HL-60 (cell line): ENCODE measurements around the gene NOS1.

Experiments
- POLR2AphosphoS5 ChIP-seq: IDR thresholded peaks from 2 replicates; pipeline ENCODE4 v1.6.1; 2012; ENCODE audit warnings: low read depth
- SPI1 ChIP-seq: IDR thresholded peaks from 2 replicates; pipeline ENCODE4 v1.6.1; 2012; ENCODE audit warnings: low read depth, mild to moderate bottlenecking, borderline replicate concordance
- TF ChIP-seq, protein P1 (sequence below): IDR thresholded peaks from one replicate; pipeline ENCODE4 v1.5.1; 2011; ENCODE audit warnings: low read length, control low read depth, inconsistent platforms; ENCODE audit not compliant: insufficient read depth
- TF ChIP-seq, protein P2 (sequence below): IDR thresholded peaks from 2 replicates; pipeline ENCODE4 v1.6.1; 2012; ENCODE audit warnings: low read depth; ENCODE audit not compliant: insufficient replicate concordance

DNA sequence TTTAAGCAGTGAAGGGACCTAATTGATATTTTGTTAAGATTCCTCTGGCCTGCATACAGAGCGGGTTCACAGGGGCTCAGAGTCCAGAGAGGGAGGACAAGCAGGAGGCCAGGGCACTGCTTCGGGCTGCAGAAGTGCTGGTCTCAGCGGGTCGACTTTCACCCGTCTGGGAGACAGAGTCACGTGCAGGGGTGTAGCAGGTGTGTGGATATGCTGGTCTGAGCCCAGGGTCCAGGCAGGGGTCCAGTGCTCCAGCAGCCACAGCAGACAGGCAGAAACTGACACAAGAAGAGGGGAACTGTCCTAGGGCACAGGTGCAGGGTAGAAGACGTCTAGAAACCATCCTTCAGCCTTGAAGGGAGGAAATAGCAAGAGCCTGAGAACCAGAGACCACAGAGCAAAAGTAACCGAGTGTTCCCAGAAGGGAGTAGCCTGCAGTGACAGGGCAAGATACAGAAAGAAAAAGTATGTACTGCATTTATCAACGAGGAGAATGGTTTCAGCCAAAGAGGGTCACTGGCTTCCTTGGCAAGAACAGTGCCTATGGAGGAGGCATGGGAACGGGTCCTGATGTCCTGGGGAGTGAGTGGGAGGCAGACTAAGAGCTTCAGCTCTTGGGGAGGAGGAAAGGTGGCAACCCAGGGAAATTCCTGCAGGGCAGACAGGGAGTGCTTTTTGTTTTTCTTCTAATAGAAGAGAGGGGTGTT is 199.8 kb downstream of the NOS1 start:
- TF ChIP-seq, protein P1, sequence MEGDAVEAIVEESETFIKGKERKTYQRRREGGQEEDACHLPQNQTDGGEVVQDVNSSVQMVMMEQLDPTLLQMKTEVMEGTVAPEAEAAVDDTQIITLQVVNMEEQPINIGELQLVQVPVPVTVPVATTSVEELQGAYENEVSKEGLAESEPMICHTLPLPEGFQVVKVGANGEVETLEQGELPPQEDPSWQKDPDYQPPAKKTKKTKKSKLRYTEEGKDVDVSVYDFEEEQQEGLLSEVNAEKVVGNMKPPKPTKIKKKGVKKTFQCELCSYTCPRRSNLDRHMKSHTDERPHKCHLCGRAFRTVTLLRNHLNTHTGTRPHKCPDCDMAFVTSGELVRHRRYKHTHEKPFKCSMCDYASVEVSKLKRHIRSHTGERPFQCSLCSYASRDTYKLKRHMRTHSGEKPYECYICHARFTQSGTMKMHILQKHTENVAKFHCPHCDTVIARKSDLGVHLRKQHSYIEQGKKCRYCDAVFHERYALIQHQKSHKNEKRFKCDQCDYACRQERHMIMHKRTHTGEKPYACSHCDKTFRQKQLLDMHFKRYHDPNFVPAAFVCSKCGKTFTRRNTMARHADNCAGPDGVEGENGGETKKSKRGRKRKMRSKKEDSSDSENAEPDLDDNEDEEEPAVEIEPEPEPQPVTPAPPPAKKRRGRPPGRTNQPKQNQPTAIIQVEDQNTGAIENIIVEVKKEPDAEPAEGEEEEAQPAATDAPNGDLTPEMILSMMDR, result no peak
- no peak for TF ChIP-seq POLR2AphosphoS5
- TF ChIP-seq, protein P2, sequence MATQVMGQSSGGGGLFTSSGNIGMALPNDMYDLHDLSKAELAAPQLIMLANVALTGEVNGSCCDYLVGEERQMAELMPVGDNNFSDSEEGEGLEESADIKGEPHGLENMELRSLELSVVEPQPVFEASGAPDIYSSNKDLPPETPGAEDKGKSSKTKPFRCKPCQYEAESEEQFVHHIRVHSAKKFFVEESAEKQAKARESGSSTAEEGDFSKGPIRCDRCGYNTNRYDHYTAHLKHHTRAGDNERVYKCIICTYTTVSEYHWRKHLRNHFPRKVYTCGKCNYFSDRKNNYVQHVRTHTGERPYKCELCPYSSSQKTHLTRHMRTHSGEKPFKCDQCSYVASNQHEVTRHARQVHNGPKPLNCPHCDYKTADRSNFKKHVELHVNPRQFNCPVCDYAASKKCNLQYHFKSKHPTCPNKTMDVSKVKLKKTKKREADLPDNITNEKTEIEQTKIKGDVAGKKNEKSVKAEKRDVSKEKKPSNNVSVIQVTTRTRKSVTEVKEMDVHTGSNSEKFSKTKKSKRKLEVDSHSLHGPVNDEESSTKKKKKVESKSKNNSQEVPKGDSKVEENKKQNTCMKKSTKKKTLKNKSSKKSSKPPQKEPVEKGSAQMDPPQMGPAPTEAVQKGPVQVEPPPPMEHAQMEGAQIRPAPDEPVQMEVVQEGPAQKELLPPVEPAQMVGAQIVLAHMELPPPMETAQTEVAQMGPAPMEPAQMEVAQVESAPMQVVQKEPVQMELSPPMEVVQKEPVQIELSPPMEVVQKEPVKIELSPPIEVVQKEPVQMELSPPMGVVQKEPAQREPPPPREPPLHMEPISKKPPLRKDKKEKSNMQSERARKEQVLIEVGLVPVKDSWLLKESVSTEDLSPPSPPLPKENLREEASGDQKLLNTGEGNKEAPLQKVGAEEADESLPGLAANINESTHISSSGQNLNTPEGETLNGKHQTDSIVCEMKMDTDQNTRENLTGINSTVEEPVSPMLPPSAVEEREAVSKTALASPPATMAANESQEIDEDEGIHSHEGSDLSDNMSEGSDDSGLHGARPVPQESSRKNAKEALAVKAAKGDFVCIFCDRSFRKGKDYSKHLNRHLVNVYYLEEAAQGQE, result no peak
- no peak for TF ChIP-seq SPI1
